ENCODE data around the gene HAAO. TPM values are rescaled to one million over a fixed set of nuclear protein-coding genes. Genes with fewer than 3 reads are reported as not detected.

HAAO gene
- total and polyA plus RNA-seq, 2 experiments from 2014 or later = 2.6 to 3.2 TPM

DNA sequence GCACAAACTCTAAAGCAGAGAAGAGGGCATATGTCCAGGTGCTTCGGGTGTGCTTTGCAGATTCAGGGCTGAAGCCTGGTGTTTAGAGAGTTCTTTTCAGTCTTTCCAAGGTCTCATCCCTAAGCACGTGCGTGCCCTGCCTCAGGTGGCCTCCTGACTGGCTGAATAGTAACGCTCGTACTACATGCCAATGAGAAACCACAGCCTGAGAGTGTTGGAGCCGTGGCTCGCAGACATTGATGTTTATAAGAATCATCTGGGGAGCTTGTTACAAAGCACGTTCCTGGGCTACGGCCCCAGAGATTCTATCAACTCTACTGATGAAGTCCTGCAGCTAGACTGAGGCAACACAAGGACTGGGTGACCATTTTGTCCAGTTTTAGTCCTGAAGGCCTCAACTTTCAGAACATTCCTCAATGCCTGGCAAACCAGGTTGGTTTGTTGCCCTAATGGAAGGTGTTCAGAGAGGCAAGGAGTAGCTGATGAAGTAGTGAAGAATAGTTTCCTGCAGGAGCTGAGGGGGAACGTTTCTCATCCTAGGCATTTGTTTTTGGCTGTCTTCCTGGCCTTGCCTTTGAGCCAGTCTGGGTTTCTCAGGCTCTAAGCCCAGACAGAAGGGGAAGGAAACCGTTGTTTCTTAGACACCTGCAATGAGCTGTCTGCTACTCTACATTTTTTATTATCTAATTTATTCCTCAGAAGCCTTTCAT, 31.5 kb upstream of the HAAO start (continued):
- TF ChIP-seq POLR2AphosphoS5 (IDR thresholded peaks at IDR 0.05; ENCODE audit: low read depth) (no peak), NANOG (IDR thresholded peaks at IDR 0.05; ENCODE audit: borderline replicate concordance) (no peak), EZH2 (IDR thresholded peaks at IDR 0.05; ENCODE audit: low read depth, unreplicated experiment) (no peak), CREB1 (CRISPR knock-in tag; IDR thresholded peaks at IDR 0.05; ENCODE audit: low read depth) (no peak), ZNF114 (CRISPR knock-in tag; IDR thresholded peaks at IDR 0.05) (no peak)
- TF ChIP-seq, protein P1, sequence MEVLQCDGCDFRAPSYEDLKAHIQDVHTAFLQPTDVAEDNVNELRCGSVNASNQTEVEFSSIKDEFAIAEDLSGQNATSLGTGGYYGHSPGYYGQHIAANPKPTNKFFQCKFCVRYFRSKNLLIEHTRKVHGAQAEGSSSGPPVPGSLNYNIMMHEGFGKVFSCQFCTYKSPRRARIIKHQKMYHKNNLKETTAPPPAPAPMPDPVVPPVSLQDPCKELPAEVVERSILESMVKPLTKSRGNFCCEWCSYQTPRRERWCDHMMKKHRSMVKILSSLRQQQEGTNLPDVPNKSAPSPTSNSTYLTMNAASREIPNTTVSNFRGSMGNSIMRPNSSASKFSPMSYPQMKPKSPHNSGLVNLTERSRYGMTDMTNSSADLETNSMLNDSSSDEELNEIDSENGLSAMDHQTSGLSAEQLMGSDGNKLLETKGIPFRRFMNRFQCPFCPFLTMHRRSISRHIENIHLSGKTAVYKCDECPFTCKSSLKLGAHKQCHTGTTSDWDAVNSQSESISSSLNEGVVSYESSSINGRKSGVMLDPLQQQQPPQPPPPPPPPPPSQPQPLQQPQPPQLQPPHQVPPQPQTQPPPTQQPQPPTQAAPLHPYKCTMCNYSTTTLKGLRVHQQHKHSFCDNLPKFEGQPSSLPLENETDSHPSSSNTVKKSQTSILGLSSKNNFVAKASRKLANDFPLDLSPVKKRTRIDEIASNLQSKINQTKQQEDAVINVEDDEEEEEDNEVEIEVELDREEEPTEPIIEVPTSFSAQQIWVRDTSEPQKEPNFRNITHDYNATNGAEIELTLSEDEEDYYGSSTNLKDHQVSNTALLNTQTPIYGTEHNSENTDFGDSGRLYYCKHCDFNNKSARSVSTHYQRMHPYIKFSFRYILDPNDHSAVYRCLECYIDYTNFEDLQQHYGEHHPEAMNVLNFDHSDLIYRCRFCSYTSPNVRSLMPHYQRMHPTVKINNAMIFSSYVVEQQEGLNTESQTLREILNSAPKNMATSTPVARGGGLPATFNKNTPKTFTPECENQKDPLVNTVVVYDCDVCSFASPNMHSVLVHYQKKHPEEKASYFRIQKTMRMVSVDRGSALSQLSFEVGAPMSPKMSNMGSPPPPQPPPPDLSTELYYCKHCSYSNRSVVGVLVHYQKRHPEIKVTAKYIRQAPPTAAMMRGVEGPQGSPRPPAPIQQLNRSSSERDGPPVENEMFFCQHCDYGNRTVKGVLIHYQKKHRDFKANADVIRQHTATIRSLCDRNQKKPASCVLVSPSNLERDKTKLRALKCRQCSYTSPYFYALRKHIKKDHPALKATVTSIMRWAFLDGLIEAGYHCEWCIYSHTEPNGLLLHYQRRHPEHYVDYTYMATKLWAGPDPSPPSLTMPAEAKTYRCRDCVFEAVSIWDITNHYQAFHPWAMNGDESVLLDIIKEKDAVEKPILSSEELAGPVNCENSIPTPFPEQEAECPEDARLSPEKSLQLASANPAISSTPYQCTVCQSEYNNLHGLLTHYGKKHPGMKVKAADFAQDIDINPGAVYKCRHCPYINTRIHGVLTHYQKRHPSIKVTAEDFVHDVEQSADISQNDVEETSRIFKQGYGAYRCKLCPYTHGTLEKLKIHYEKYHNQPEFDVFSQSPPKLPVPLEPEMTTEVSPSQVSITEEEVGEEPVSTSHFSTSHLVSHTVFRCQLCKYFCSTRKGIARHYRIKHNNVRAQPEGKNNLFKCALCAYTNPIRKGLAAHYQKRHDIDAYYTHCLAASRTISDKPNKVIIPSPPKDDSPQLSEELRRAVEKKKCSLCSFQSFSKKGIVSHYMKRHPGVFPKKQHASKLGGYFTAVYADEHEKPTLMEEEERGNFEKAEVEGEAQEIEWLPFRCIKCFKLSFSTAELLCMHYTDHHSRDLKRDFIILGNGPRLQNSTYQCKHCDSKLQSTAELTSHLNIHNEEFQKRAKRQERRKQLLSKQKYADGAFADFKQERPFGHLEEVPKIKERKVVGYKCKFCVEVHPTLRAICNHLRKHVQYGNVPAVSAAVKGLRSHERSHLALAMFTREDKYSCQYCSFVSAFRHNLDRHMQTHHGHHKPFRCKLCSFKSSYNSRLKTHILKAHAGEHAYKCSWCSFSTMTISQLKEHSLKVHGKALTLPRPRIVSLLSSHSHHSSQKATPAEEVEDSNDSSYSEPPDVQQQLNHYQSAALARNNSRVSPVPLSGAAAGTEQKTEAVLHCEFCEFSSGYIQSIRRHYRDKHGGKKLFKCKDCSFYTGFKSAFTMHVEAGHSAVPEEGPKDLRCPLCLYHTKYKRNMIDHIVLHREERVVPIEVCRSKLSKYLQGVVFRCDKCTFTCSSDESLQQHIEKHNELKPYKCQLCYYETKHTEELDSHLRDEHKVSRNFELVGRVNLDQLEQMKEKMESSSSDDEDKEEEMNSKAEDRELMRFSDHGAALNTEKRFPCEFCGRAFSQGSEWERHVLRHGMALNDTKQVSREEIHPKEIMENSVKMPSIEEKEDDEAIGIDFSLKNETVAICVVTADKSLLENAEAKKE (CRISPR knock-in tag; IDR thresholded peaks at IDR 0.05) = no peak

DNA sequence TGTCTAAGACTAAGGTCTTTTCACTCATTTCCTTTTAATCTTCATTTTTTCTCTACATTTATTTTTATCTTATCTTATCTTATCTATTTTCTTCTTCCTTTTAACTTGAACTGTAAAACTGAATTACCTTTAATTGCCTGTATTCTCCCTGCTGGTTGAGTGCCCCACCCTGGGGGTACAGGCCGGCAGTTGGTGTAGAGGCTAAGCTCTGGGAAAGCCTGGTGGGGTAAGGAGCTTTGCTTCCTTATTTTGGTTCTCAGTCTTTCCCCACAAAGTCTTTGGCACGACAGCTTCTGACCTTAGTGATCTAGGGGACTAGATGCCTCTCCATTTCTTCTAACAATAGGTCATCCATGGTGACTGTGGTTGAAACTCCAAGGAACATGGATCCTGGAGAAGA, 26.8 kb upstream of the HAAO start:
- Histone ChIP-seq H3K27me3 (ENCODE audit: insufficient read depth) (no peaks in the 10 kb centered on the region), H3K27ac (ENCODE audit: low read depth) (no peak overlapping the region), H3K79me2 (replicated peaks; ENCODE audit: insufficient read depth) (no peaks in the 10 kb centered on the region), H3K4me3 (no peak overlapping the region), H3K4me2 (no peak overlapping the region), H4K20me1 (replicated peaks; ENCODE audit: insufficient read depth) (no peaks in the 10 kb centered on the region), H3F3A (replicated peaks; ENCODE audit: low read depth) (no peaks in the 10 kb centered on the region), H3K9me2 (ENCODE audit: insufficient read depth) (no peaks in the 10 kb centered on the region), H2AFZ (0 out of 2 replicates have a peak overlapping the region, but pooled peaks have one; percentile 7), H3K36me3 (ENCODE audit: insufficient read depth) (no peaks in the 10 kb centered on the region), H3K4me1 (ENCODE audit: insufficient read depth) (no peaks in the 10 kb centered on the region)
- no peaks in the 10 kb centered on the region for H3K27me3 Mint-ChIP-seq (ENCODE audit: insufficient read depth, low read depth, poor library complexity)
- H3K9me3 Mint-ChIP-seq = peaks cover 5% of the 10 kb centered on the region; the same call in 1 of the 3 replicates
- no peak for ATAC-seq
- H3K27ac Mint-ChIP-seq = no peak overlapping the region
- H3K36me3 Mint-ChIP-seq (ENCODE audit: low read depth) = peaks cover 1% of the 10 kb centered on the region; the same call in 2 of the 3 replicates
- no peak overlapping the region for H3K4me3 Mint-ChIP-seq
- DNase-seq (ENCODE audit: low spot score) = no peak
- H3K4me1 Mint-ChIP-seq = no peaks in the 10 kb centered on the region; the same call in 2 of the 3 replicates
- no peak for TF ChIP-seq ZNF114 (CRISPR knock-in tag; IDR thresholded peaks at IDR 0.05)
- no peak for TF ChIP-seq ZNF331 (CRISPR knock-in tag; IDR thresholded peaks at IDR 0.05; ENCODE audit: low read depth)
- TF ChIP-seq JUNB (IDR thresholded peaks at IDR 0.05; ENCODE audit: unreplicated experiment) = no peak
- TF ChIP-seq, protein P1 (CRISPR knock-in tag; IDR thresholded peaks at IDR 0.05) = no peak
- no peak for TF ChIP-seq CREB1 (CRISPR knock-in tag; IDR thresholded peaks at IDR 0.05; ENCODE audit: low read depth)
